ENCODE data around the gene MPV17.
A peak's percentile ranks its signal among the peaks of the same experiment; 100 is the strongest.
"Not testable (repeated sequence)": the region's sequence is repeated elsewhere in the genome, so short reads cannot be mapped to it uniquely, and the experiment has no call there.

The MPV17 gene, protein sequence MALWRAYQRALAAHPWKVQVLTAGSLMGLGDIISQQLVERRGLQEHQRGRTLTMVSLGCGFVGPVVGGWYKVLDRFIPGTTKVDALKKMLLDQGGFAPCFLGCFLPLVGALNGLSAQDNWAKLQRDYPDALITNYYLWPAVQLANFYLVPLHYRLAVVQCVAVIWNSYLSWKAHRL

DNA sequence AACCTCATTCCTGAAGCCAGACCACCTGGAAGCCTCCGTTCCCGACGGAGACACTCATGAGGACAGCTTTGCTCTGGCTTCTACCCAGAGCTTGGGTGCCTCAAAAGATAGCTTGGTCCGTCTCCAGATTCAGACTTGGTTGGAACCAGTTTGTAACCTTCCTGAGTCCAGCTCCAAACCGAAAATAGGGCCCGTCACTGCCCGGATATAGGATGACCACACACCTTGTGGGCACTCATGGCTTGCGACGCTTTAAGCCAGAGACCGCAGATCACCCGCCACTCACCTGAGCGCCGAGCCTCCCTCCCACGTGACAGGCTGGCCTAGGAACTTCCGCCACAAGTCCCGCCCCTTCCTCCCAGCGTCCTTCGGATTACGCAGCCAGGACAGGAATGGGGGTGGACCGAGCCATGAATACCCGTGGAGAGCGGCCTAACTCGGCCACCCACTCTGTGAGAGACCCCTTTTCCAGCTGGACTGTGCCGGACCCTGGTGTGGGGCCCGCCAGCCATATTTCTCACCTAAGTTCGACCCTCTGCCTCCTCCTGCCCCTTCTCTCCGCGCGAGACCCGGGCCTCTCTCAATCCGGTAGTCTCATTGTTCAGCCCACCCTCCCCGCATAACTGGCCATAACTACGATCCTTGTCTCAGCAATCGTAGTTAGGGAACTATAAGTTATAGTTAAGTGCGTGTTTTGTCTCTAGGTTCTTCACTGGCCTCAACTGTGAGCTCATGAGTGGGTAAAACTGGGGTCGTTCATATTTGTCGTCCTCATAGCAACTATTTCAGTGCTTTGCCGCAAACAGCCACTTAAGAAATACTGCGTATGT, at the start of gene MPV17:
TSS of gene MPV17 (minus strand) at position 332 of the 830 bp plus-strand sequence. CDS start 580 bp downstream, outside the sequence.
- FAIRE-seq: no peak

- no peak for FAIRE-seq
Measured at GRCh38 chr2:27370816-27371620, 48.1 kb upstream of the MPV17 start.

DNA sequence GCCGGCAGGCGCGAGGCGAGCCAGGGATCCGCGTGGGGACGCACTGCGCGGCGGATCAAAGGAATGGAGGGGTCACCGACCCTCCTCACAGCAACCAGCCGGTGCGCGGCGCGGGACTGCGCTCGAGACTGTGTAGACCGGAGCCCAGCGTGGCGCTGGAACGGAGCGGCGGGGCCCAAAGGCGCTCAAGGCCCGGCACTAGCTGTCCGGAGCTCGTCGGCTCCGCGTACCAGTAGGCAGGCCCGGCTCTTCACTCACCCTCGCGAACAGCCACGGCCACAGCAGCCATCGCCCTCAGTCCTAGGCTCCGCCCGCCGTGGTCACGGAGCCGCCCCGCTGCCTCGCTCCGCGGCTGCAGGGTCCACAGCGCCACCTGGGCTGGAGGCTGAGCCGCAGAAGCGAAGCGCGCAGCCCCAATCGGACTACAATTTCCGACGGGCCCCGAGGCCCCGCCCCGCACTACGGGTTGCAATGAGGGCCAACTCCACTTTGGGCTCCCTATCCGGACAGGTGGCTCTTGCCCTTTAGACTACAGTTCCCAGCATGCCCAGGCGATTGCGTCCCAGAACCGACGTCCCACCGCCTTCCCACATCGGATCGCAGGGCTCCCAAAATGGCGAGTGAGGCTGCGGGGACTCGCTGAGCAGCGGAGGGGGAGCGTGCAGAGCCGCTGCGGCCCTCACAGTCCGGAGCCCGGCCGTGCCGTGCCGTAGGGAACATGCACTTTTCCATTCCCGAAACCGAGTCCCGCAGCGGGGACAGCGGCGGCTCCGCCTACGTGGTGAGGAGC, 47.3 kb upstream of the MPV17 start, which contains the start of the genes EIF2B4 and SNX17:
TSS of gene EIF2B4 (minus strand) at position 313 of the 790 bp plus-strand sequence. CDS start at position 289, 24 bp downstream.
TSS of gene SNX17 (plus strand) at position 591 of the 790 bp plus-strand sequence. CDS start at position 719, 128 bp downstream.
- peak; percentile 92 for FAIRE-seq

DNA sequence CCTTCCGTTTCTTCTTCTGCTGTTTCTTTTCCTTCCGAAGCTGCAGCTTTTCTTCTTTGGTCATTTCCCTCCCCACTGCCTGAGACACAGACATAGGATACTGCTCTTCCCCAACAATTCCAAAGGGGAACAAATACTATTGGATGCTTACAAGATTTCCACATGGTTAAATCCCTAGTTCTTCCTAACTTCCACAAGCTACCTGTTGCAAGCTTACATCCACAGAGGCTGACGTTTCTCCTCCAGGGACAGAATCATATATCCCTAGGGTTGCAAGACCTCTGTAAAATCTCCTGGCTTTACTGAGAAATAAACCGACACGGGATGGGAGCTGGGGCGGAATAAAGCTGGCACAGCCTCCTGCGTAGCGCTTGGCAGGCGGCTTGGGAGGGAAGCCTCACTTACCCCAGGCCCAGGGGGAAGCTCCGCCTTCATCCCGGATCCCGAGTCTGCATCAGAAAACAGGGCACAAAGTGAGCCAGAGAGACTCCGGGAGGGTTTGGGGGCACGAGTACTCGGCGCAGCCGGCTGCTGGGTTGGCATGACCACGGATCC, 46.7 kb upstream of the MPV17 start:
- no peak for FAIRE-seq

GRCh38 chr2:27363933-27364332, 41.0 kb upstream of the MPV17 start:
- FAIRE-seq: no peak

DNA sequence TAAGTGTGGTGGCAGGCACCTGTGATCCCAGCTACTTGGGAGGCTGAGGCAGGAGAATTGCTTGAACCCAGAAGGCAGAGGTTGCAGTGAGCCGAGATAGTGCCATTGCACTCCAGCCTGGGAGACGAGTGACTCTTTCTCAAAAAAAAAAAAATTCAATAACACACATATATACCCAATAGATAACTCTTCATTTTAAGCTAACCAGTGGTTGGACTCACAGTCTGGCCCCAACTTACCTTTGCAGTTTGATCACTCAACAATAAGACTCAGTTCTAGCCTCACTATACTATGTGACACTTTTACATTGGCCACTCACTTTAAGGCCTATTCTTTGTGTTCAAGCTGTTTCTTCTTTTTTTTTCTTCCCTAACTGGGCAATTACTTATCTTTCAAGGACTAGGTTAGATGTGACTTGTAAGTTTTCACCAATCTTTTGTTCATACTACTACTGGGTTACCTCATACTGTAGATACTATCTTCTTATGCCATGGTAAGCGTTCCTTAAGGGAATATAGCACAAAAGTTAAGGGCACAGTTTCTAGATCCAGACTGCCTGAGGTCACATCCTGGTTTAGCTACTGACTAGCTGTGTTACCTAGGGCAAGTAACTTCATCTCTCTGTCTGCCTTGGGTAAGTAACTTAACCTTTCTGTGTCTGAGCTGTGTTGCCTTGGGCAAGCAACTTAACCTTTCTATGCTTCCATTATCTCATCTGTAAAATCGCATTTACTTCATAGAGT, 40.0 kb upstream of the MPV17 start:
- FAIRE-seq: no peak

DNA sequence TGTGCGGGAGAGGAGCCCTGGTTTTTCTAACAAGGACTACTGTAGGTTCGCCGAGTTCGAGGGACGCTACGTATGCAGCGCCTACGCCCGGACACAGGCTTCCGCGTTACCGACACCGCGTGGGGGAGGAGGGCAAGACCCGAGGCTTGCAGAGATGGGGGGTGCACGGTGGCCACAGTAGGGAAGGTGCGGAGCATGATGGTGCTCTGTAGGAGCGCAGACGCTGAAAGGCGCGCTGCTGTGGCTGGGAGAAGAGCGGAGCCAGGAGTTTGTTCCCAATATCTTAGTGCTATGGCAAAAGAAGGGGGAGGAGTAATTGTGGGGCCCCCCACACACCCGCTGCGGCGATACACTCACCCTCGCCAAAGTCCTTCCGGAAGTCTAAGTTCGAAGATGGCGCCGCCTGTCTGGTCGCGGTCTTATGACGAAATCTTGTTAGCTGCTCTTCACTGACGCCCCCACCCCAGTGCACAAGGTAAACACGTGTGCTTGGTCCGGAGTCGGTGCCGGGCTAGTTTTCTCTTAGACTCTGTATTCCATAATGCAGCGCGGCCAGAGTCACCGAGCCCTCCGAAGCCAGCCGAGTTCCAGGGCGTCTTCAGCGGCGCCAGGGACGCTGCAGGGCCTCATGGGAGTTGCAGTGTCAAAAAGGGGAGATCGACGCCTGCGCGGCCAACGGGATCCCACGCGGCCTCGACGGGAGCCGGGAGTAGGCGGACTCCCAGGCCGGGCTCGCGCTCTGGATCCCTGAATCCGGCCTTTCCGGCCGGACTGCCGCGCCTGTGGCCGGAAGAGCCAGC, 33.7 kb upstream of the MPV17 start, which contains the start of gene GTF3C2:
TSS of gene GTF3C2 (minus strand) at position 383 of the 800 bp plus-strand sequence. CDS start 13,210 bp downstream, outside the sequence.
- FAIRE-seq: peak; percentile 96

- FAIRE-seq: no peak
Measured at GRCh38 chr2:27356056-27356381, 33.1 kb upstream of the MPV17 start.

DNA sequence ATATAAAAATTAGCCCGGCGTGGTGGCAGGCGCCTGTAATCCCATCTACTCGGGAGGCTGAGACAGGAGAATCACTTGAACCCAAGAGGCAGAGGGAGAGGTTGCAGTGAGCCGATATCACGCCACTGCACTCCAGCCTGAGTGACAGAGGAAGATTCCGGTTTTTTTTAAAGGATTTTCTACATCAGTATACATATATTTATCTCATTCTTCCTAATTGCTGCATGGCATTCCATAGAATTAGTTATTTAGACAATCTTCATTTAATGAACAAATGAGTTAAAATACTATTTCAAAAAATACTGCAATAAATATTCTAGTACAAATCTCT, 31.7 kb upstream of the MPV17 start:
- no peak for FAIRE-seq

DNA sequence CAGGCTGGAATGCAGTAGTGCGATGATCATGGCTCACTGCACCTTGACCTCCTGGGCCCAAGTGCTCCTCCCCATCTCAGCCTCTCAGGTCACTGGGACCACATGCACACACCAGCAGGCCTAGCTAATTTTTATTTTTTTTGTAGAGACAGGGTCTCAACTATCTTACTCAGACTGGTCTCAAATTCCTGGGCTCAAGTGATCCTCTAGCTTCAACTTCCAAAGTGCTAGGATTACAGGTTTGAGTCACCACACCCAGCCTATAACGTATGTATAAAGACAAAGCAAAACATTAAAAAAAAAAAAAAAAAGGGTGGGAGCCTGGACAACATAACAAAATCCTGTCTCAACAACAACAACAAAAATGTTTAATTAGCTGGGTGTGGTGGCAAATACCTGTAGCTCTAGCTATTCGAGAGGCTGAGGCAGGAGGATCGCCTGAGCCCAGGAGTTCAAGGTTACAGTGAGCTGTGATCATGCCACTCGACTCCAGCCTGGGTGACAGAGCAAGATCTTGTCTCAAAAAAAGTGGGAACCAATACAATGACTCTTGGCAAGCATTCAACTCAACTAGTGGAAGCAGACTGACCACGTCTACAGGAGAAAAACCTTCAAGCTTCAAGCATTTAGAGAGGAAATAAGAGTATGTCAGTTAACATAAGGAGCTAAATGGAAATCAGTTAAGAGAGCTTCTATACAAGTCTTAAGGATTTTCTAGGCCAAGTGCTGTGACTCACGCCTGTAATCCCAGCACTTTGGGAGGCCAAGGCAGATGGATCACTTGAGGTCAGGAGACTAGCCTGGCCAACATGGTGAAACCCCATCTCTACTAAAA, 31.1 kb upstream of the MPV17 start:
- FAIRE-seq: no peak

GRCh38 chr2:27353386-27353761, 30.5 kb upstream of the MPV17 start:
- FAIRE-seq: not testable (repeated sequence)

GRCh38 chr2:27351802-27352598, 29.1 kb upstream of the MPV17 start:
- FAIRE-seq: no peak

GRCh38 chr2:27350106-27350693, 27.3 kb upstream of the MPV17 start:
- FAIRE-seq: no peak

- no peak for FAIRE-seq
Measured at GRCh38 chr2:27347641-27348040, 24.7 kb upstream of the MPV17 start.

DNA sequence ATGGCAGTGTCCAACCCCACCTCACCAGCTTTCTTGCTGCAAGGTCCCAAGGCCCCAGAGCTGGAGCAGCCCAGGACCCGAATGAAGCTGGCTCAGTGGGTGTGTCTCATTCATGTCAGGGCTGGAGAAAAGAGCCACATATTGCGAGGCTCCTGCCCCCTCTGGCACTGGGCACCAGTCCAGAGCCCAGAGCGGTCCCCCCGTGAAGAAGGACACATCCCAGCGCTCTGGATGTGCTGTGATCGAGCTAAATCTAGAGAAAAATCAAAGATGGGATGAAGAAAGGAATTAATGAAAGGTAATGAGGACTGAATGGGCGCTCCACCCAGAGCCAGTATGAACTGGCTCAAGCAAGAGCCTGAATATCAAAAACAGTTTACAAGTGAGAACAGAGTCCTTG, 13.3 kb upstream of the MPV17 start:
- no peak for FAIRE-seq

DNA sequence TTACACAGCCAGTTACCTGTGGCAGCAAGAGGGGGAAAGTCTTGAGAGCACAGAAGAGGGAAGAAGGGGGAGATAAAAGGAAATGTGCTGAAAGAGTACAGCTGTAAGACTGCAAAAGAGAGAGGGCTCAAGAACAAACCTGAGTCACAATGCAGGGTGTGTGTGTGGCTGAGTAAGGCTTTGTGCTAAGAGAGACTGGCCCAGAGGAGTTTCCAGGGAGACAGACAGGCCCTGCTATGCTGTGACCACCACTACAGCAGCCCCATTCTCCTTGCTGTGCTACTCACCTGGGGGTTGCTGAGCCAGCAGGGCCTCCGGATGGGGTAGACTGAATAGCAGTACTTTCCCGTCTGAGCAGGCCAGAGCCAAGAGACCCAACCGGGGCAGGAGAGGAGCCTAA, 12.4 kb upstream of the MPV17 start:
- no peak for FAIRE-seq

- no peak for FAIRE-seq
Measured at GRCh38 chr2:27324720-27325119, 1.8 kb upstream of the MPV17 start.

- FAIRE-seq: no peak
Measured at GRCh38 chr2:27323596-27324285, 844 bp upstream of the MPV17 start.

All from TTC549 (cell line).